Adrenal gland (tissue), 12 donors: ENCODE results near the gene CRADD. TPM values are rescaled to one million over a fixed set of nuclear protein-coding genes. Genes with fewer than 3 reads are reported as not detected.
A peak's percentile ranks its signal among the peaks of the same experiment; 100 is the strongest.

Experiments
- DNase-seq, 7 donors: peaks; one replicate each; pipeline ENCODE4 v3.0.0-alpha.2; 2019 to 2020
- H3K27ac ChIP-seq, 5 donors: fragments of 200-600 bp; sonication (generic) in 4 of 5; 1 replicate in 3 of 5; 2 replicates in 2 of 5; pipeline versions ENCODE4 v1.5.1 to v1.8.0; 2016 to 2020; ENCODE audit warnings: mild to moderate bottlenecking in 1 of 5
- H3K27me3 ChIP-seq: fragments of 200-600 bp; 2 replicates; pipeline ENCODE4 v1.8.0; 2021
- H3K36me3 ChIP-seq, 2 donors: fragments of 200-600 bp; replicated peaks in 1 of 2; 1 replicate in 1 of 2; 2 replicates in 1 of 2; pipeline versions ENCODE4 v1.5.1 to v1.8.0; 2018 to 2022
- H3K4me1 ChIP-seq, 2 donors: fragments of 200-600 bp; replicated peaks in 1 of 2; 1 replicate in 1 of 2; 2 replicates in 1 of 2; pipeline versions ENCODE4 v1.5.1 to v1.8.0; 2018 to 2021
- H3K4me3 ChIP-seq, 4 donors: fragments of 200-600 bp; sonication (generic) in 3 of 4; one replicate each; pipeline ENCODE4 v1.5.1; 2016 to 2018
- H3K9me3 ChIP-seq, 3 donors: fragments of 200-600 bp; sonication (generic) in 1 of 3; replicated peaks in 1 of 3; 1 replicate in 2 of 3; 2 replicates in 1 of 3; pipeline versions ENCODE4 v1.5.1 to v1.8.0; 2016 to 2021
- POLR2A ChIP-seq, 2 donors: fragments of 450-650 bp; IDR thresholded peaks; one replicate each; pipeline ENCODE4 v1.6.1; 2017; ENCODE audit warnings: antibody characterized with exemption in 2 of 2, mild to moderate bottlenecking in 2 of 2, moderate library complexity in 1 of 2
- WGBS, 4 donors: extraction: QIAGEN DNeasy Blood & Tissue Kit in 2 of 4; methylation state at CpG; one replicate each; pipeline versions ENCODE4 v1.1.5 to v1.1.7; 2013 to 2017; 5-methylcytosine and 5-hydroxymethylcytosine counted together
- intact Hi-C, 2 donors: fragments of 100-400 bp; cut with DNase I; formaldehyde crosslinking; loops; one replicate each; pipeline versions ENCODE4 v1.14.1 to v1.15.0; 2022 to 2023
- polyA plus RNA-seq, 3 donors: library from polyadenylated mRNA; stranded (reverse); fragments of 200-250 nt in 2 of 3; fragments of 350-450 nt in 1 of 3; fragmentation: Illumina TruSeq in 1 of 3; extraction: RNeasy Lipid Tissue Mini Kit (QIAGEN cat#74804) in 1 of 3; gene quantifications; one replicate each; pipeline ENCODE4 v1.2.3, GENCODE V29; 2013 to 2014
- small RNA-seq, 2 donors: library from RNA; depleted of rRNA; stranded (forward); fragments of <200 nt; gene quantifications; one replicate each; pipeline ENCODE3, GENCODE V24; 2016
- total RNA-seq, 9 donors: library from RNA; depleted of rRNA in 4 of 9; stranded (reverse); fragments of >200 nt in 4 of 9; fragments of 120-200 nt in 1 of 9; fragmentation: NEBNext Ultra II Directional in 1 of 9; extraction: Animal tissue kit (Norgen Biotek cat#: 25700) in 1 of 9; gene quantifications; one replicate each; pipeline versions ENCODE4 v1.1.0 to v1.2.4, GENCODE V29; 2013 to 2023
- TF ChIP-seq, protein P1 (sequence below), 6 experiments: fragments of 450-650 bp in 4 of 6; fragments of 200-600 bp in 2 of 6; sonication (generic) in 1 of 6; IDR thresholded peaks; 1 replicate in 5 of 6; 2 replicates in 1 of 6; pipeline versions ENCODE4 v1.5.1 to v1.8.0; 2016 to 2021; ENCODE audit warnings: antibody characterized with exemption in 6 of 6, mild to moderate bottlenecking in 2 of 6, moderate library complexity in 1 of 6
- donor health status: healthy with polysubstance abuse.
- donor health status: Bipolar disorder and iron deficiency.
- donor health status: DM: yes; HTN: yes; CAD: no.
- donor health status: DM: no; HTN: no; CAD: no.
- donor health status: DM: no; HTN: no; CAD: no.
- donor health status: DM: yes; HTN: yes; CAD: no.

The CRADD gene
- total and polyA plus RNA-seq, 12 donors, result 7.3 to 70.1 (median 35.8) TPM

DNA sequence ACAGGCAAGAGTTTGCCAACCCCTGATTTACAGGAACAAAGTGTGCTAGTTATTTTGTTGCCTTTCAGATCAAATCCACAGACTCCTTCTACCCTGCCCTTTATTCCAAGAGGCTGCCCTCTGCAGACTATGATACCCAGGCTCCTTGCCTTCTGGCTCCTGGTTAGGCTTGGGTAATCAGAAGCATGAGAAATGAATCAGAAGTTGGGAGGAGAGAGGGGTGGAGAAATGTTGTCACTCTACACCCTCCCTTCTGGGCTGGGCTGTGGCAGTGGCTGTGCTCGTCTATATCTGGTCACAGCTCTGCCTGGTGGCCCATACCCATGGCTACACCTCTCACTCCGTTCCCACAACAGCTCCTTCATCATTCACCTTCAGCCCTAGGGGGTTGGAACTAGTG lies 266.6 kb downstream of the CRADD start:
- Histone ChIP-seq H3K4me1 (peaks cover 0 to 6% of the 10 kb centered on the region in 2 donors), H3K36me3 (no peaks in the 10 kb centered on the region), H3K27me3 (no peaks in the 10 kb centered on the region), H3K4me3 (no peak overlapping the region), H3K9me3 (no peaks in the 10 kb centered on the region), H3K27ac (no peak overlapping the region)
- no peak for TF ChIP-seq POLR2A (IDR thresholded peaks at IDR 0.05)
- TF ChIP-seq, protein P1, sequence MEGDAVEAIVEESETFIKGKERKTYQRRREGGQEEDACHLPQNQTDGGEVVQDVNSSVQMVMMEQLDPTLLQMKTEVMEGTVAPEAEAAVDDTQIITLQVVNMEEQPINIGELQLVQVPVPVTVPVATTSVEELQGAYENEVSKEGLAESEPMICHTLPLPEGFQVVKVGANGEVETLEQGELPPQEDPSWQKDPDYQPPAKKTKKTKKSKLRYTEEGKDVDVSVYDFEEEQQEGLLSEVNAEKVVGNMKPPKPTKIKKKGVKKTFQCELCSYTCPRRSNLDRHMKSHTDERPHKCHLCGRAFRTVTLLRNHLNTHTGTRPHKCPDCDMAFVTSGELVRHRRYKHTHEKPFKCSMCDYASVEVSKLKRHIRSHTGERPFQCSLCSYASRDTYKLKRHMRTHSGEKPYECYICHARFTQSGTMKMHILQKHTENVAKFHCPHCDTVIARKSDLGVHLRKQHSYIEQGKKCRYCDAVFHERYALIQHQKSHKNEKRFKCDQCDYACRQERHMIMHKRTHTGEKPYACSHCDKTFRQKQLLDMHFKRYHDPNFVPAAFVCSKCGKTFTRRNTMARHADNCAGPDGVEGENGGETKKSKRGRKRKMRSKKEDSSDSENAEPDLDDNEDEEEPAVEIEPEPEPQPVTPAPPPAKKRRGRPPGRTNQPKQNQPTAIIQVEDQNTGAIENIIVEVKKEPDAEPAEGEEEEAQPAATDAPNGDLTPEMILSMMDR (IDR thresholded peaks at IDR 0.05), result peak in 3 of 6 experiments; percentile 23 to 36 (median 31)
- intact Hi-C loops, result no loop called here
- DNase-seq, result peak; percentile 54 to 77 (median 68)
- WGBS, 4 donors, result 53 to 72% (median 58%) methylated on average over 2 of the region's 2 CpGs

DNA sequence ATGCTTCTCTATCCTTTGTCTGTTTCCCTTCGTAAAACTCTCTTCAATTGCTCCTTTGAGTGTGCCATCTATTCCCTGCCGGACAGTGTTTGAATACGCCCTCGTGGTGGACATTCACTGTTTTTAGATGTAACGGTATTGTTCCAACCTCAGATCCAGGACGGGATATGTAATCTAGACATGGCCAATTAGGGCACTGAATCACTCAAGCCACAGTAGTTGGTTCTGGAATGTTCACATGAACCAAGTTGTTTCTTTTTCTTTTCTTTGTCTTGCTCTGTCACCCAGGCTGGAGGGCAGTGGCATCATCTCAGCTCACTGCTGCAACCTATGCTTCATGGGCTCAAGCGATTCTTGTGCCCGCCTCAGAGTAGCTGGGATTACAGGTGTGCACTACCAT lies 267.0 kb downstream of the CRADD start:
- Histone ChIP-seq H3K4me3 (no peak overlapping the region), H3K36me3 (no peaks in the 10 kb centered on the region), H3K4me1 (peaks cover 0 to 6% of the 10 kb centered on the region in 2 donors), H3K27me3 (no peaks in the 10 kb centered on the region), H3K27ac (no peak overlapping the region), H3K9me3 (no peaks in the 10 kb centered on the region)
- 74 to 91% (median 76%) methylated on average over 8 of the region's 8 CpGs for WGBS, 4 donors
- no peak for DNase-seq
- intact Hi-C loops, result no loop called here
- TF ChIP-seq, protein P1 (IDR thresholded peaks at IDR 0.05), result no peak
- TF ChIP-seq POLR2A (IDR thresholded peaks at IDR 0.05), result no peak

Small RNA genes lying within 50 kb of the gene (small RNA-seq; reads per million reads assigned to genes)
- gene RN7SL630P, result 0 reads per million in 2 donors

Other genes starting within 250 kb of the CRADD start
- 100 to 1,000 TPM in 2 of 9 donors, 10 to 100 TPM in 7; 22.1 to 117 (median 78.5) TPM for gene UBE2N, start 235.4 kb upstream of the CRADD start, total RNA-seq
- gene UBE2N, start 235.4 kb upstream of the CRADD start, polyA plus RNA-seq, result 100 to 1,000 TPM in 1 of 3 donors, 10 to 100 TPM in 2; 36.4 to 186 (median 53.1) TPM
- gene MRPL42, start 209.9 kb upstream of the CRADD start, total RNA-seq, result 100 to 1,000 TPM in 3 of 9 donors, 10 to 100 TPM in 6; 44.4 to 131 (median 85.5) TPM
- gene MRPL42, start 209.9 kb upstream of the CRADD start, polyA plus RNA-seq, result 100 to 1,000 TPM in 1 of 3 donors, 10 to 100 TPM in 2; 21.9 to 106 (median 29.0) TPM
- 10 to 100 TPM; 30.7 to 66.4 (median 46.5) TPM for gene SOCS2, start 104.7 kb upstream of the CRADD start, total RNA-seq
- 10 to 100 TPM; 28.2 to 46.5 (median 29.4) TPM for gene SOCS2, start 104.7 kb upstream of the CRADD start, polyA plus RNA-seq